GM21529 (cell line): Measurements from ENCODE around the gene IGSF21.
A peak's percentile ranks its signal among the peaks of the same experiment; 100 is the strongest.

Experiments
- ATAC-seq: cut with Tn5 transposase; IDR thresholded peaks from one replicate; pipeline ENCODE4 v1.9.1; 2021; ENCODE audit not compliant: unreplicated experiment

IGSF21 gene

GRCh38 chr1:18256282-18257235 is 149.0 kb downstream of the IGSF21 start:
- no peak for ATAC-seq

DNA sequence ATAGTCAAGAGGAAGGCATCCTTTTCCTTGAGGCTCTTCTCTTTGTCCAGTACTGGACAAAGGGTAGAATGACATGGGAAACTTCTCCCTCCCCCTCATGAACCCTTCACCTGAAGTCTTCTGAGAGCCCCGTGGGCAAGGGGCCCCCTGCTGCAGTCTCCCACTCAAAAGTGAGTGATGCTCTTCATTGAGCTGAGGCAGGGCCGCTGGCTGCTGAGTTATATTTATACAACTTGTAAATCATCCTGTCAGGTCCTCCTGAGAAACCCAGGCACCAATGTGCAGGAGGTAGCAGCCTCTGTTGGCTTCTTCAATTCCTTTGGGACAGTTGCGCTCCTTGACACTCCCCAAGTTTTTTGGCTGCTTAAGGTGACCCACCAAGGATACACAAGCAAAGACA is 150.2 kb downstream of the IGSF21 start:
- ATAC-seq: no peak

GRCh38 chr1:18261891-18262290 is 154.3 kb downstream of the IGSF21 start:
- no peak for ATAC-seq

DNA sequence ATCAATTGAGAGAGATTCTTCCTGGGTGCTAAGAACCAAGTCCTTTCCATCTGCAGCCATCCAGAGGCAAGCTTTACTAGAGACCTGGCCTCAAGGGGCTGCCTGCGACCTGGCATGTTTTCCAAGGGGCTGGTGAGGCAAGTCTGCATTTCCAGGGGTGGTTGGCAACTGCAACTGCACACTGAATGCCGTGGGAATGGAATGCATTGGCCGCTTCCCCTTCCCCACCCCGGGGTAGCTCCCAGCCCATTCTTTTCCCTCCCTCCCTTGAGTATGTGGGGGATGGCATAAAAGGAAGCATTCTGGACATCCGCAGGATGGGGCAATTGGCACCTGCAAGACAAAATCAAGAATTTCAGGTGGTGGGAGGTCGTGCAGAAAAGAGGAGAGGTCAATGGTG is 155.1 kb downstream of the IGSF21 start:
- no peak for ATAC-seq

- no peak for ATAC-seq
These were observed 156.0 kb downstream of the IGSF21 start for GRCh38 chr1:18263547-18264120.

DNA sequence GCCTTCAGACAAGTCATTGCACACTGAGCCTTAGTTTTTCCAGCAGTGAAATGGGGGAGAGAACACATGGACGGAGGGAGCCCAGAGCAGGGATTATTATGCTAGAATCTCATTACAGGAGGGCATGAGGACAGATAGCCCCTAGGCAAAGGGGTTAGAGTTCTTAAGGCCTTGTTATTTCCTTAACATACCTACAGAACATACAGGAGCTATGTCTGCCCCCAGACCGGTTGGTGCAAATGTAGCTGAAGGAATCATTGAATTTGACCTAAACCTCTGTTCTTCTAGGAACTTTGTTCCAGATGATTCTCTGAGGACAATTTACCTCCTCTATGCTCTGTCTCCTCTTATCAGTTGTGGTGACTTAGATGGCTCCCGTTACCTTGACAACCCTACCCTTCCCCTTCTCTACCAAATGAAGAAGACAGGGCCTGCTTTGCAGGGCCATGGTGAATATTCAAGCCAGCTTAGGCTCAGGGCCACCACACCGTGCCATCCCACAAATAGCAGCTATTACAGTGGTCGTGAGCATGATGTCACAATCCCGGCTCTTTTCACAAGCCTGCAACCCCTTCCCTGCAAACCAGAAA is 156.9 kb downstream of the IGSF21 start:
- no peak for ATAC-seq

- ATAC-seq: no peak
These were observed 158.0 kb downstream of the IGSF21 start for GRCh38 chr1:18265641-18266040.

DNA sequence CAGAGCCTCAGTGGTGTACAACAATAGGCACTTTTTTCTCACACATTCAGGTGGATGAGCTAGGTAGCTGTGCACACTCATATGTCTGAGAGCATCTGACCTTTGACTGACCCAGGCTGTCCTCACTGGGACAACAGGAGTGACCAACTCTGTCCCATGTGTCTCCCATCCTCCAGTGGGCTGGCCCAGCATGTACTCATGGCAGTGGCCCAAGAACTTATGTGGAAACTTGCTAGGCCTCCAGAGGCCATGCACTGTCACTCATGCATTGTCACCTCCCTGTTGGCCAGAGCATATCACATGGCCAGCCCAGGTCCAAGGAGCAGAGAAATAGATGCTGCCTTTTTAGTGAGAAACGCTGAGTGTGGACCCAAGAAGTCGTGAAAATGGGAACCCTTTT is 158.8 kb downstream of the IGSF21 start:
- no peak for ATAC-seq

DNA sequence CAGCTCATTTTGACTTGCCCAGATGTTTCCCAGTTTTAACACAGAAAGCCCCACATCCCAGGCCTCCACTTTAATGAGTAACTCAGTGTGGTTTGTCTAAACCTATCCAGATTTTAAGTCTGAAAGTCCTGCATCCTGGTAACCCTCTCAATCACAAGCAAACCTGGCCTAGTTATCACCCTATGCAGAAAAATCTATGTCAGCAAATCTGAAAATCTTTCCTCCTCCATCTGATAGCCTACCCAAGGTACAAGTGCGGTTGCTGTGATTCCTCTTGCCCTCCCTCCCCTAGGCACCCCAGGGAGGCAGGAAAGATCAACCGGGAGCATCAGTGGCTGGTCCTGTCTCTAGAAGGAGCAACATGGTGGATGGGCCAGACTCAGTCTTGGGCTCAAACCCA is 163.7 kb downstream of the IGSF21 start:
- ATAC-seq: no peak

- ATAC-seq: no peak
These were observed 171.3 kb downstream of the IGSF21 start for GRCh38 chr1:18278946-18279345.

- ATAC-seq: no peak
These were observed 171.9 kb downstream of the IGSF21 start for GRCh38 chr1:18279351-18280074.

DNA sequence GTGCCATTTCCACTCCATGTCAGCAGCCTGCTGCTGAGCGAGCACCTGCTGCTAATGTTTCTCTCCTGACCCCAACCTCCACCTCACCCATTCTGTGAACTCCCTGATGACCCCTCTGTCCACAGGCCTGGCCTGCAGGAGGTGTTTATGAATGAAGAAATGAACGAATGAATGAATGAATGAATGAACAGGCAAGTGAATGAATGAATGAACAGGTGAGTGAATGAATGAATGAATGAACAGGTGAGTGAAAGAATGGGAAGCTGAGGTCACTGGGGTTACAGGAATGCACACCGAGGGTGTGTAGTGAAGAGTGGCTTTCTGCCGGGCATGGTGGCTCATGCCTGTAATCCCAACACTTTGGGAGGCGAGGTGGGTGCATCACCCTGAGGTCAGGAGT is 173.4 kb downstream of the IGSF21 start:
- no peak for ATAC-seq

GRCh38 chr1:18282851-18283600 is 175.4 kb downstream of the IGSF21 start:
- ATAC-seq: peak; percentile 40

DNA sequence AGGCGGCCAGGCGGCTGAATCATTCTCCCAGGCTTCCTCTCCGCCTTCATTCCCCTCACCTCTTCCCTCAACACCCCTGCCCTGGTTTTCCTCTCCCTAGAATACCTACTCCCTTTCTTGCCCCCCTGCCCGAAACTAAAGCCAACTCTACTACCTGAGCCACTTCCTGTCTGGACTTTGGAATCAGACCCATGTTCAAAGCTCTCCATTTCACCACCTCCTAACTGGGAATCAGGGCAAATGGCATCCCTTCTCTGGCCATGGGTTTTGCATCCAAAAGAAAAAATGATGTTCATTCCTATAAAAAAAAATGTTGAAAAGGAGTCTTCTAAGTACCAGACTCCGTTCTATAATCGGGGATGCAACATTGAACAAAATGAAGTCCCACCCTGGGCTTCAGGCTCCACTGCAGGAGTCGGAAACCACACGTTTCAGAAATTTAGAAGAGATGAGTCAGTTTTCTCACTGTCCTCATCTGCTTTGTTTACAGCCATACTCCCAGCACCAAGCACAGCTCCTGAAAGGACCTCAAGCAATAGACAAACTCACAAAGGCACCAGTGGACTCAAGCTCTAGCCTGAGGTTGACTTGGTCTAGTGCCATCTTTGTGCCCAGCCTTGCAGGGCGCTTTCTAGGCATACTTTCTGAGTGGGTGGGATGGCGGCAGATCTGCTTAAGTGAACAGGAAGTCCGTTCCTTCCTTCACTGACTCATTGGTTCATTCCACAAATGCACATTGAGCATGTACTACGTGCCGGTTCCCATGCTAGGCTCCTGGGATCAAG is 176.2 kb downstream of the IGSF21 start:
- ATAC-seq: peak; percentile 44

- no peak for ATAC-seq
These were observed 177.4 kb downstream of the IGSF21 start for GRCh38 chr1:18284805-18285537.

DNA sequence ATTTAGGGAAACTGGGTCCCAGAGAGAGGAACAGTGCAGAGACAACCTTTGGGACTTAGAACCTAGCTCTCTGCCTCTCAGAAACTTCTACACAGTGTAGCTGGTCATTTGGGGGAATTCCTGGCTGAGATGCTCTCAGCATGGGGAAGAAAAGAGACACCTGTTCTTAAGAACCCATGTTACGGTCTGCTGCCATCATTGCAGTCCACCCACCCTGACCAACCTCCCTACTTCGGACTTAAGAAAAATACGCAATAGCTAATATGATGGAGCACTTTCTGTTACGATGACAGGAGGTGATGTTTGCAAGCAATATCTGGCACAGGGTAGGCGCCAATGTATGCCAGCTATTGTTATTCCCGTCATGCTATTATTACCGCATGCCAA is 177.9 kb downstream of the IGSF21 start:
- ATAC-seq: no peak

DNA sequence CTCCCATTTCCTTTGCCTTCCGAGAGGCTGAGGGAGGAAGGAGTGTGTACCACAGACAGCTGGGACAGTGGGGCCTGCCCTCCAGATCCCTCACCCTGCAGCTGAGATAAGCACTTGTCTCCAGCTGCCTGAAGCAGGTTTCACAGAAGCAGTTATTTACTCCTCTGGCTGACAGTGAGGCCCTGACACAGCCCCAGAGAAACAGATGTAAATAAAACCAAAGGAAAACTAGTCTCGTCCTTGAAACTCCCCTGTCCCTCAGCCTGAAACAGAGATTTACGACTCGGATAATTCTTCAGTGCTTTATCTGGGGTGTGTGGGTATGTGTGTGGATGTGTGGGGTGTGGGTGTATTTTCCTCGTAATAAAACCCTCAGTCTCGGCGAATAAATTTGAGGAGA is 181.1 kb downstream of the IGSF21 start:
- no peak for ATAC-seq

- ATAC-seq: no peak
These were observed 182.0 kb downstream of the IGSF21 start for GRCh38 chr1:18289597-18289996.

DNA sequence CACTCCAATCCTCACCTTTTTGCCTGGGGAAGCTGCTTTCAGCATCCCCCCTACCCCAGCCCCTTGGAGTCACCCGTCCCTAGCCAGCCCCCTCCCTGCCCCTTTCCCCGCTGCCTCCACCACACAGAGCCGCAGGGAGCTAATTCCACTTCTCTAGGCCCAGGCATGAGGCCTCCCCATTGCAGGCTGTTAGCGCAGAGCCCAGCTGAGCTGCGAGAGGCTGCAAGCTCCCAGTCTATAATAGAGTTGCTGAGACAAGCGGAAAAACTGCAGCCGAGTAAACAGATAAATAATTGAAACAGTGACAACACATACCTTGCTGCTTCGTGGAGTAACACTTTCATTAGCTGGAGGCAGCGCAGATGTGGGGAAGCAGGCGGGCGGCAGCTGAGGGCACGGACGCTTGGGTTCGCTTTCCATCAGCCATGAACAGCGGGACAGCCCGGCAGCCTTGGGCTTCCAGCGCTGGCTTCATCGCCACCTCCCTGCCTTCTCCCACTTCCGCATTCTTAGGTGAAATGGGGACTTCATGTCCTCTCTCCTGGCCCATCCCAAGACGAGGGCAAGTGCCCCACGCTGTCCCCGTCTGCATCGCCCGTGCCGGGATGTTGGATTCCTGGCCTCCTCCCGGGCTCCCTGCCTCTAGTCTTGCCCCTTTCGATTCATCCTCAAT is 183.3 kb downstream of the IGSF21 start:
- ATAC-seq: no peak
